Peyer's patch (tissue), 4 donors: Measurements from ENCODE around the gene CSPG4.
"Not testable (repeated sequence)": the region's sequence is repeated elsewhere in the genome, so short reads cannot be mapped to it uniquely, and the experiment has no call there.

Source experiments
- POLR2A ChIP-seq, 2 donors: fragments of 450-650 bp; IDR thresholded peaks; one replicate each; pipeline ENCODE4 v1.5.1; 2017; ENCODE audit warnings: antibody characterized with exemption in 2 of 2, mild to moderate bottlenecking in 2 of 2, moderate library complexity in 2 of 2
- TF ChIP-seq, protein P1 (sequence below), 6 experiments: fragments of 450-650 bp in 4 of 6; fragments of 200-600 bp in 2 of 6; sonication (generic) in 1 of 6; IDR thresholded peaks; one replicate each; pipeline ENCODE4 v1.5.1; 2017 to 2019; ENCODE audit warnings: antibody characterized with exemption in 6 of 6, mild to moderate bottlenecking in 3 of 6, moderate library complexity in 1 of 6

DNA sequence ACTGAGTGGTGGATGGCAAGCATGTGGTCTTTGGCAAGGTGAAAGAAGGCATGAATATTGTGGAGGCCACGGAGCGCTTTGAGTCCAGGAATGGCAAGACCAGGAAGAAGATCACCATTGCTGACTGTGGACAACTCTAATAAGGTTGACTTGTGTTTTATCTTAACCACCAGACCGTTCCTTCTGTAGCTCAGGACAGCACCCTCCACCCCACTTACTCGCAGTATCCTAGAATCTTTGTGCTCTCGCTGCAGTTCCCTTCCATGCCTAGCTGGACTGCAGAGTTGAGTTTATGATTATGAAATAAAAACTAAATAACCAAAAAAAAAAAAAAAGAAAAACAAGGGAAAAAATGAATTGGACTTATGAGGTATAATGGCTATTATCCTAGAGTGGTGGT lies 34.5 kb upstream of the CSPG4 start:
- TF ChIP-seq, protein P1, sequence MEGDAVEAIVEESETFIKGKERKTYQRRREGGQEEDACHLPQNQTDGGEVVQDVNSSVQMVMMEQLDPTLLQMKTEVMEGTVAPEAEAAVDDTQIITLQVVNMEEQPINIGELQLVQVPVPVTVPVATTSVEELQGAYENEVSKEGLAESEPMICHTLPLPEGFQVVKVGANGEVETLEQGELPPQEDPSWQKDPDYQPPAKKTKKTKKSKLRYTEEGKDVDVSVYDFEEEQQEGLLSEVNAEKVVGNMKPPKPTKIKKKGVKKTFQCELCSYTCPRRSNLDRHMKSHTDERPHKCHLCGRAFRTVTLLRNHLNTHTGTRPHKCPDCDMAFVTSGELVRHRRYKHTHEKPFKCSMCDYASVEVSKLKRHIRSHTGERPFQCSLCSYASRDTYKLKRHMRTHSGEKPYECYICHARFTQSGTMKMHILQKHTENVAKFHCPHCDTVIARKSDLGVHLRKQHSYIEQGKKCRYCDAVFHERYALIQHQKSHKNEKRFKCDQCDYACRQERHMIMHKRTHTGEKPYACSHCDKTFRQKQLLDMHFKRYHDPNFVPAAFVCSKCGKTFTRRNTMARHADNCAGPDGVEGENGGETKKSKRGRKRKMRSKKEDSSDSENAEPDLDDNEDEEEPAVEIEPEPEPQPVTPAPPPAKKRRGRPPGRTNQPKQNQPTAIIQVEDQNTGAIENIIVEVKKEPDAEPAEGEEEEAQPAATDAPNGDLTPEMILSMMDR (IDR thresholded peaks at IDR 0.05): not testable (repeated sequence)
- TF ChIP-seq POLR2A (IDR thresholded peaks at IDR 0.05): not testable (repeated sequence)
